ENCODE results near the gene ARL13A.

ARL13A gene

GRCh38 chrX:100969408-100969807, at the start of gene ARL13A:
Gene ARL13A, plus strand, starts transcription at chrX:100969708. Its CDS starts 3,982 bp downstream, at chrX:100973690.
- Histone ChIP-seq H3K9me3 (ENCODE audit: low read length) (no peaks in the 10 kb centered on the region), H3K9ac (ENCODE audit: low read length) (no peak within 1 kb of the TSS), H3K27ac (ENCODE audit: low read depth, low read length) (no peak within 1 kb of the TSS), H3K27me3 (ENCODE audit: control insufficient read depth in 1 of 2, insufficient read depth in 2 of 2, low read length in 2 of 2) (no peaks in the 10 kb centered on the region), H3K4me3 (ENCODE audit: low read depth in 1 of 2, low read length in 2 of 2) (no peak within 1 kb of the TSS), H3K36me3 (ENCODE audit: insufficient read depth, low read length) (no peaks in the 10 kb centered on the region), H3K4me1 (ENCODE audit: insufficient read depth, low read length) (no peaks in the 10 kb centered on the region)

DNA sequence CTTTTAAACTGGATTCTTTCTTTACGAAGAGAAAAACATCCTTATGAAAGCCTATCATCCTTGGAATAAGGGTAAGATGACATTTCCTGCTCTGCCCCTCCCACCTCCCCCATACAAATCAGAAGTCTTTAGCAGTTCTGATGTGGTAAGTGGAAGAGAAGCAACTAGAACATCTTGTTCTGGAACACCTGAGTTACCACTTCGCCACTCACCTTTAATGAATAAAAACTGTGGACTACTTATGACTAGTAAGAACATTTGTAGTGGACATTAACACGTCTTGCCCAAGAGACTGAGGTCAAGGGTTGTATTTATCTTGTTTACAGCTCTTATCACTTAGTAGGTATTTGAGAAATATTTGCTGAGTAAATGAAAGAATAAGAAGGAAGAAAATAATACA, 45.1 kb upstream of the ARL13A start:
- Histone ChIP-seq H3K9ac (ENCODE audit: low read length) (no peak overlapping the region), H3K27ac (ENCODE audit: low read depth, low read length) (no peak overlapping the region), H3K4me3 (ENCODE audit: low read depth in 1 of 2, low read length in 2 of 2) (no peak overlapping the region)

GRCh38 chrX:100926453-100926852, 43.1 kb upstream of the ARL13A start:
- no peak overlapping the region for H3K4me3 ChIP-seq (ENCODE audit: low read depth in 1 of 2, low read length in 2 of 2)
- H3K4me1 ChIP-seq (ENCODE audit: insufficient read depth, low read length): peaks cover 3% of the 10 kb centered on the region
- H3K27ac ChIP-seq (ENCODE audit: low read depth, low read length): no peak overlapping the region
- peaks cover 13% of the 10 kb centered on the region in 2 donors for H3K27me3 ChIP-seq (ENCODE audit: control insufficient read depth in 1 of 2, insufficient read depth in 2 of 2, low read length in 2 of 2)
- H3K9me3 ChIP-seq (ENCODE audit: low read length): no peaks in the 10 kb centered on the region
- no peaks in the 10 kb centered on the region for H3K36me3 ChIP-seq (ENCODE audit: insufficient read depth, low read length)
- H3K9ac ChIP-seq (ENCODE audit: low read length): no peak overlapping the region

More for the DNA sequence above, 45.1 kb upstream of the ARL13A start:
- Histone ChIP-seq H3K4me1 (ENCODE audit: insufficient read depth, low read length) (peaks cover under 1% of the 10 kb centered on the region), H3K27me3 (ENCODE audit: control insufficient read depth in 1 of 2, insufficient read depth in 2 of 2, low read length in 2 of 2) (peaks cover 9 to 13% of the 10 kb centered on the region in 2 donors), H3K9me3 (ENCODE audit: low read length) (no peaks in the 10 kb centered on the region), H3K36me3 (ENCODE audit: insufficient read depth, low read length) (no peaks in the 10 kb centered on the region)

GRCh38 chrX:100928660-100929613, 40.6 kb upstream of the ARL13A start, which contains the start of gene XKRX:
Gene XKRX, minus strand, starts transcription at chrX:100928917. Its CDS starts 613 bp downstream, at chrX:100928304.
- H3K4me3 ChIP-seq (ENCODE audit: low read depth in 1 of 2, low read length in 2 of 2): no peak within 1 kb of the TSS
- no peaks in the 10 kb centered on the region for H3K9me3 ChIP-seq (ENCODE audit: low read length)
- peaks cover 13 to 21% of the 10 kb centered on the region in 2 donors for H3K27me3 ChIP-seq (ENCODE audit: control insufficient read depth in 1 of 2, insufficient read depth in 2 of 2, low read length in 2 of 2)
- no peak within 1 kb of the TSS for H3K9ac ChIP-seq (ENCODE audit: low read length)
- H3K36me3 ChIP-seq (ENCODE audit: insufficient read depth, low read length): no peaks in the 10 kb centered on the region
- no peak within 1 kb of the TSS for H3K27ac ChIP-seq (ENCODE audit: low read depth, low read length)
- H3K4me1 ChIP-seq (ENCODE audit: insufficient read depth, low read length): peaks cover 3% of the 10 kb centered on the region

- no peaks in the 10 kb centered on the region for H3K36me3 ChIP-seq (ENCODE audit: insufficient read depth, low read length)
- H3K27ac ChIP-seq (ENCODE audit: low read depth, low read length): no peak overlapping the region
- no peak overlapping the region for H3K9ac ChIP-seq (ENCODE audit: low read length)
- no peaks in the 10 kb centered on the region for H3K9me3 ChIP-seq (ENCODE audit: low read length)
- H3K27me3 ChIP-seq (ENCODE audit: control insufficient read depth in 1 of 2, insufficient read depth in 2 of 2, low read length in 2 of 2): peaks cover 0 to 21% of the 10 kb centered on the region in 2 donors
- no peak overlapping the region for H3K4me3 ChIP-seq (ENCODE audit: low read depth in 1 of 2, low read length in 2 of 2)
- H3K4me1 ChIP-seq (ENCODE audit: insufficient read depth, low read length): peaks cover 3% of the 10 kb centered on the region
Observed at GRCh38 chrX:100931218-100931924, 38.1 kb upstream of the ARL13A start.

GRCh38 chrX:100931925-100932285, 37.6 kb upstream of the ARL13A start:
- no peaks in the 10 kb centered on the region for H3K9me3 ChIP-seq (ENCODE audit: low read length)
- no peak overlapping the region for H3K4me3 ChIP-seq (ENCODE audit: low read depth in 1 of 2, low read length in 2 of 2)
- H3K9ac ChIP-seq (ENCODE audit: low read length): no peak overlapping the region
- H3K27ac ChIP-seq (ENCODE audit: low read depth, low read length): no peak overlapping the region
- peaks cover 3% of the 10 kb centered on the region for H3K4me1 ChIP-seq (ENCODE audit: insufficient read depth, low read length)
- peaks cover 0 to 21% of the 10 kb centered on the region in 2 donors for H3K27me3 ChIP-seq (ENCODE audit: control insufficient read depth in 1 of 2, insufficient read depth in 2 of 2, low read length in 2 of 2)
- no peaks in the 10 kb centered on the region for H3K36me3 ChIP-seq (ENCODE audit: insufficient read depth, low read length)

DNA sequence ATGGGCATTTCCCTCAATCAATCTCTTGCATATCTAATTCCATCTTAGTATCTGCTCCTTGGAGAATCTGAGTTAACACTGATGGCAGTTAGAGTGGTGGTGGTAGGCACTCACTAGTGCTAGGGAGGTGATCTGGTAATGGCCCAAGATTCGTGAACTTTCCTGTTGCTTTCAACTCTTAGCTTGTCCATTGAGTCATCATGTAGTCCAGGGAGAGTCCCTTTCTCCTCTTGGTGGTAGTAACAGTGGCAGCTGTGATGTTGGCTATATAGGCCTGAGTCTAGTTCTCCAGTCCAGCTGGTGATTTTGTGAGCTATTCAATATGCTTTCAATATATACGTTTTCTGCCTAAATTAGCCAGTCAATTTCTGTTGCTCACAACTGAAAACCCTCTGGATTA, 33.7 kb upstream of the ARL13A start:
- no peaks in the 10 kb centered on the region for H3K9me3 ChIP-seq (ENCODE audit: low read length)
- H3K9ac ChIP-seq (ENCODE audit: low read length): no peak overlapping the region
- H3K27ac ChIP-seq (ENCODE audit: low read depth, low read length): no peak overlapping the region
- H3K27me3 ChIP-seq (ENCODE audit: control insufficient read depth in 1 of 2, insufficient read depth in 2 of 2, low read length in 2 of 2): peaks cover 0 to 8% of the 10 kb centered on the region in 2 donors
- H3K4me3 ChIP-seq (ENCODE audit: low read depth in 1 of 2, low read length in 2 of 2): no peak overlapping the region
- no peaks in the 10 kb centered on the region for H3K4me1 ChIP-seq (ENCODE audit: insufficient read depth, low read length)
- H3K36me3 ChIP-seq (ENCODE audit: insufficient read depth, low read length): no peaks in the 10 kb centered on the region

GRCh38 chrX:100939333-100939732, 30.2 kb upstream of the ARL13A start:
- Histone ChIP-seq H3K9me3 (ENCODE audit: low read length) (no peaks in the 10 kb centered on the region), H3K4me3 (ENCODE audit: low read depth in 1 of 2, low read length in 2 of 2) (no peak overlapping the region), H3K27ac (ENCODE audit: low read depth, low read length) (no peak overlapping the region), H3K27me3 (ENCODE audit: control insufficient read depth in 1 of 2, insufficient read depth in 2 of 2, low read length in 2 of 2) (no peaks in the 10 kb centered on the region), H3K4me1 (ENCODE audit: insufficient read depth, low read length) (no peaks in the 10 kb centered on the region), H3K9ac (ENCODE audit: low read length) (no peak overlapping the region), H3K36me3 (ENCODE audit: insufficient read depth, low read length) (no peaks in the 10 kb centered on the region)

DNA sequence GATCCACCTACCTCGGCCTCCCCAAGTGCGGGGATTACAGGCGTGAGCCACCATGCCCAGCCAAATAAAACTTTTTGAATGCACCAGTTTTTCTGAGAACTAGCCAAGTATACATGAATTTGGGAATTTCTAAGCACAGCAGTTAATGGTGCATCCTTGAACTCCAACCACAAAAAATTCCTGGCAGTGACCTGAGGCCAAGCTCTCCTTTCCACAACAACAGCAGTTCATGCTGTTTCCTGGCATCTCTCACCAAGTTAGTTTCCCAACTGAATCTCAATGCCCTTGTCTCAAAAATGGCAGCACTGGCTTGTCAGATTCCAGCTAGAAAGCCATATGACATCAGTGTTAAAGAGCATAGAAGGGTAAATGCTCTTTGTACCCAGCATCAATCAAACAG, 24.9 kb upstream of the ARL13A start:
- H3K4me3 ChIP-seq (ENCODE audit: low read depth in 1 of 2, low read length in 2 of 2): no peak overlapping the region
- H3K36me3 ChIP-seq (ENCODE audit: insufficient read depth, low read length): no peaks in the 10 kb centered on the region
- H3K9me3 ChIP-seq (ENCODE audit: low read length): no peaks in the 10 kb centered on the region
- no peak overlapping the region for H3K9ac ChIP-seq (ENCODE audit: low read length)
- H3K27ac ChIP-seq (ENCODE audit: low read depth, low read length): no peak overlapping the region
- no peaks in the 10 kb centered on the region for H3K4me1 ChIP-seq (ENCODE audit: insufficient read depth, low read length)
- H3K27me3 ChIP-seq (ENCODE audit: control insufficient read depth in 1 of 2, insufficient read depth in 2 of 2, low read length in 2 of 2): peaks cover 0 to 10% of the 10 kb centered on the region in 2 donors

DNA sequence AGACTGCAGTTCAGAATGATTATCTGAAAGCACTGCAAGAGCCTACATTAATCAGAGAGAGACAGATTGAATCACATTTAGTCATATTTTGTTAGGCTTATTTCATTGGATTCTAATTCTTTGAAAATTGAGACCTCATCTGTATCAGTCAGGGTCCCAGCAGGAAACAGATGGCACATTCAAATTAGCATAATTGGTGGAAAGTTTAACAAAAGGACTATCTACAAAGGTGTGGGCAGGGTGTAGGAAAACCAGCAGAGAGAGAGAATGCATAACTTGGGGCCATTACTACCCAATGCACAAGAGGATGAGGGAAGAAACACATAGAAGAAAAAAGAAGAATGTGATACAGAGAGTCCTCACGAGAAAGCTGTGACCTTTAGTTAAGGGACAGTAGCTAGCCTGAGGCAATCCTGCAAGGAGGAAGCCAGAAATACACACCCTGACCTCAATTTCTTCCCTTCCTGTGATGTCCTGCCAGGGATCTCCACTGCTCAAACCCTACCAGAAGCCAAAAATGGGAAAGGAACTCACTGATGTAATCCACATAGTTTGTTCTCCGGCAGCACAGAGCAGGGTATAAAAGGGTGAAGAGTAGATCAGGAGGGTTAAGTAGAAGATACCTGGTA, 23.1 kb upstream of the ARL13A start:
- H3K27me3 ChIP-seq (ENCODE audit: control insufficient read depth in 1 of 2, insufficient read depth in 2 of 2, low read length in 2 of 2): peaks cover 0 to 10% of the 10 kb centered on the region in 2 donors
- H3K36me3 ChIP-seq (ENCODE audit: insufficient read depth, low read length): no peaks in the 10 kb centered on the region
- H3K9me3 ChIP-seq (ENCODE audit: low read length): no peaks in the 10 kb centered on the region
- no peaks in the 10 kb centered on the region for H3K4me1 ChIP-seq (ENCODE audit: insufficient read depth, low read length)
- H3K27ac ChIP-seq (ENCODE audit: low read depth, low read length): no peak overlapping the region
- H3K9ac ChIP-seq (ENCODE audit: low read length): no peak overlapping the region
- H3K4me3 ChIP-seq (ENCODE audit: low read depth in 1 of 2, low read length in 2 of 2): no peak overlapping the region

DNA sequence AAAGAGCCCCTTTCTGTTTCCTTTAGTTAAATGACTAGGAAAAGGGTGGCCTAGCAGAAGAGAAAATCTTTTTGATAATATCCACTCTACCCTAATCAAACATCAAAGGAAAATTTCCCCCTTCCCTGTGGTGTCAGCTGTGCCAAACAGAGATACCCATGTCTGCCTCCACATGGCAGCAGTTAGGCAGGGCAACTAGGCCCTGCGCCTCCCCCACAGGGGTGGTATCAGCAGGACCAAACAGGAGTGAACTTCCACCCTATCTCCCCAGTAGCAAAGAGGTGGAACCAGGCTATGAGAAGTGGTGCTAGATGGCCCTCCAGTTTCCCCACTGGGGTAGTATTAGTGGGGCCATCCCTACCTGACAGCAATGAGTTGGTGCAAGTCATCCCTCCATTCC, 21.0 kb upstream of the ARL13A start:
- Histone ChIP-seq H3K9me3 (ENCODE audit: low read length) (no peaks in the 10 kb centered on the region), H3K9ac (ENCODE audit: low read length) (no peak overlapping the region), H3K4me1 (ENCODE audit: insufficient read depth, low read length) (no peaks in the 10 kb centered on the region), H3K4me3 (ENCODE audit: low read depth in 1 of 2, low read length in 2 of 2) (no peak overlapping the region), H3K27ac (ENCODE audit: low read depth, low read length) (no peak overlapping the region), H3K27me3 (ENCODE audit: control insufficient read depth in 1 of 2, insufficient read depth in 2 of 2, low read length in 2 of 2) (peaks cover 0 to 10% of the 10 kb centered on the region in 2 donors), H3K36me3 (ENCODE audit: insufficient read depth, low read length) (no peaks in the 10 kb centered on the region)

All from muscle layer of colon (tissue), 2 donors.